Endothelial cell of umbilical vein (primary cell): ENCODE measurements around the gene NAV2. TPM values are rescaled to one million over a fixed set of nuclear protein-coding genes. Genes with fewer than 3 reads are reported as not detected.

Experiments
- BruUV-seq: library from RNA; stranded (reverse); fragments of 400-500 nt; replicated peaks from 2 replicates; lab custom pipeline; 2021; lab: Mats Ljungman, UMichigan
- CTCF ChIA-PET: fragments of 300-600, 350-600 bp; sonication (Branson Sonifier 250); formaldehyde crosslinking; loops from one replicate; lab custom pipeline; 2021; ENCODE audit warnings: antibody characterized with exemption, inconsistent platforms; lab: Charles Lee
- POLR2A ChIA-PET: fragments of 300-600, 350-600 bp; sonication (Branson Sonifier 250); formaldehyde crosslinking; loops from one replicate; lab custom pipeline; 2021; ENCODE audit warnings: antibody characterized with exemption, inconsistent platforms; lab: Charles Lee
- DNase-seq: peaks from one replicate; pipeline ENCODE4 v3.0.0-alpha.2; 2011; ENCODE audit warnings: low read depth, low spot score
- FAIRE-seq: peaks from 2 replicates; lab custom pipeline; 2011; peaks lifted over from hg19 to GRCh38; lab: Jason Lieb, UNC
- H2AFZ ChIP-seq: 2 replicates; pipeline ENCODE4 v1.6.0; 2012; ENCODE audit warnings: low read depth, low read length, control low read depth, inconsistent platforms
- H3K27ac ChIP-seq: 2 replicates; pipeline ENCODE4 v1.5.1; 2011; ENCODE audit warnings: low read depth, mild to moderate bottlenecking, control low read depth, low read length, moderate library complexity; ENCODE audit not compliant: insufficient read depth
- H3K27me3 ChIP-seq, 2 experiments: 2 replicates each; pipeline versions ENCODE4 v1.6.0 to v1.6.1; 2011; ENCODE audit warnings: low read length in 2 of 2, mixed read lengths in 1 of 2; ENCODE audit not compliant: control insufficient read depth in 2 of 2, insufficient read depth in 2 of 2
- H3K36me3 ChIP-seq, 2 experiments: 2 replicates in 1 of 2; 3 replicates in 1 of 2; pipeline ENCODE4 v1.5.1; 2011; ENCODE audit warnings: low read length in 2 of 2, mild to moderate bottlenecking in 1 of 2, moderate library complexity in 1 of 2; ENCODE audit not compliant: control insufficient read depth in 2 of 2, insufficient read depth in 2 of 2; ENCODE audit errors: extremely low read depth in 1 of 2
- H3K4me1 ChIP-seq: 3 replicates; pipeline ENCODE4 v1.5.1; 2011; ENCODE audit warnings: mild to moderate bottlenecking, low read length; ENCODE audit not compliant: control insufficient read depth, insufficient read depth; ENCODE audit errors: extremely low read depth
- H3K4me2 ChIP-seq: 2 replicates; pipeline ENCODE4 v1.6.1; 2011; ENCODE audit warnings: low read length, control low read depth, mixed read lengths; ENCODE audit not compliant: insufficient read depth
- H3K4me3 ChIP-seq, 3 experiments: fragments of 200-600 bp in 1 of 3; sonication (generic), shearing (Covaris generic) in 1 of 3; replicated peaks in 1 of 3; 2 replicates each; pipeline ENCODE4 v1.5.1; 2011 to 2016; ENCODE audit warnings: control low read depth in 3 of 3, low read length in 3 of 3, mild to moderate bottlenecking in 2 of 3, inconsistent platforms in 1 of 3, low read depth in 1 of 3, moderate library complexity in 1 of 3; ENCODE audit not compliant: insufficient read depth in 1 of 3
- H3K79me2 ChIP-seq: 2 replicates; pipeline ENCODE4 v1.6.0; 2012; ENCODE audit warnings: low read length, inconsistent platforms; ENCODE audit not compliant: control insufficient read depth, insufficient read depth
- H3K9ac ChIP-seq: replicated peaks from 2 replicates; pipeline ENCODE3; 2011; ENCODE audit warnings: low read length, control low read depth; ENCODE audit not compliant: insufficient read depth; ENCODE audit errors: extremely low read depth
- H3K9me1 ChIP-seq: replicated peaks from 3 replicates; pipeline ENCODE4 v1.6.0; 2011; ENCODE audit warnings: mild to moderate bottlenecking, low read length; ENCODE audit not compliant: control insufficient read depth, insufficient read depth; ENCODE audit errors: extremely low read depth
- H3K9me3 ChIP-seq: replicated peaks from 2 replicates; pipeline ENCODE4 v1.5.1; 2012; ENCODE audit warnings: low read length, inconsistent platforms; ENCODE audit not compliant: control insufficient read depth, insufficient read depth
- H4K20me1 ChIP-seq: replicated peaks from 2 replicates; pipeline ENCODE3; 2011; ENCODE audit warnings: mild to moderate bottlenecking, low read length; ENCODE audit not compliant: control insufficient read depth, insufficient read depth; ENCODE audit errors: extremely low read depth
- EZH2 ChIP-seq: IDR thresholded peaks from 2 replicates; pipeline ENCODE4 v1.6.1; 2012; ENCODE audit warnings: borderline replicate concordance, low read depth, mild to moderate bottlenecking, moderate library complexity, low read length, inconsistent platforms; ENCODE audit not compliant: severe bottlenecking
- FOS ChIP-seq: IDR thresholded peaks from 2 replicates; pipeline ENCODE4 v1.6.1; 2011; ENCODE audit warnings: mild to moderate bottlenecking, low read length, moderate library complexity, borderline replicate concordance; ENCODE audit not compliant: insufficient read depth
- GATA2 ChIP-seq: IDR thresholded peaks from 2 replicates; pipeline ENCODE4 v1.7.0; 2011; ENCODE audit warnings: low read depth, mild to moderate bottlenecking, moderate library complexity, mixed read lengths, low read length; ENCODE audit not compliant: insufficient read length, insufficient read depth
- JUN ChIP-seq: IDR thresholded peaks from 2 replicates; pipeline ENCODE4 v1.6.1; 2011; ENCODE audit warnings: borderline replicate concordance, low read depth; ENCODE audit not compliant: insufficient read length, insufficient read depth
- MYC ChIP-seq: IDR thresholded peaks from one replicate; pipeline ENCODE4 v1.6.1; 2011; ENCODE audit warnings: mild to moderate bottlenecking, low read depth, low read length
- POLR2A ChIP-seq: IDR thresholded peaks from 2 replicates; pipeline ENCODE4 v1.6.1; 2012; ENCODE audit warnings: low read depth, mild to moderate bottlenecking, control low read depth, low read length
- POLR2AphosphoS5 ChIP-seq: IDR thresholded peaks from 2 replicates; pipeline ENCODE4 v1.6.1; 2012; ENCODE audit warnings: low read depth, mild to moderate bottlenecking, control low read depth, low read length, moderate library complexity; ENCODE audit not compliant: insufficient read depth
- dilution Hi-C: fragments of 300-500 bp; cut with MboI; formaldehyde crosslinking; loops from one replicate; pipeline ENCODE4 v1.15.0; 2019; ENCODE audit warnings: low sequenced_read_pairs; ENCODE audit not compliant: extremely low pct_ligation_motif_present
- intact Hi-C: fragments of 100-400 bp; cut with micrococcal nuclease; formaldehyde crosslinking; loops from one replicate; pipeline ENCODE4 v1.10.0; 2022
- polyA plus RNA-seq, 4 experiments: library from polyadenylated mRNA; depleted of rRNA in 3 of 4; stranded (reverse) in 3 of 4; unstranded in 1 of 4; fragments of >200 nt; gene quantifications; 2 replicates each; pipeline versions ENCODE4 v1.2.1 to v1.2.3, GENCODE V29; 2011 to 2012; ENCODE audit warnings: missing spikeins in 1 of 4
- total RNA-seq: library from RNA; stranded (reverse); gene quantifications from 2 replicates; pipeline ENCODE4 v1.2.3, GENCODE V29; 2021
- TF ChIP-seq, protein P1 (sequence below), 2 donors: IDR thresholded peaks; 1 replicate in 1 of 2; 2 replicates in 1 of 2; pipeline ENCODE4 v1.5.1; 2011; ENCODE audit warnings: low read length in 2 of 2, mild to moderate bottlenecking in 2 of 2, moderate library complexity in 2 of 2, control low read depth in 1 of 2, inconsistent platforms in 1 of 2, low read depth in 1 of 2; ENCODE audit not compliant: insufficient read depth in 1 of 2; ENCODE audit errors: extremely low read depth in 1 of 2
- TF ChIP-seq, protein P2 (sequence below): IDR thresholded peaks from 2 replicates; pipeline ENCODE4 v1.6.1; 2011; ENCODE audit not compliant: insufficient read depth, insufficient read length

Gene NAV2
- total and polyA plus RNA-seq, 2 donors (not counting 3 experiments of a cell fraction or from before 2014, with no cell fraction given): 10.9 to 68.0 TPM

DNA sequence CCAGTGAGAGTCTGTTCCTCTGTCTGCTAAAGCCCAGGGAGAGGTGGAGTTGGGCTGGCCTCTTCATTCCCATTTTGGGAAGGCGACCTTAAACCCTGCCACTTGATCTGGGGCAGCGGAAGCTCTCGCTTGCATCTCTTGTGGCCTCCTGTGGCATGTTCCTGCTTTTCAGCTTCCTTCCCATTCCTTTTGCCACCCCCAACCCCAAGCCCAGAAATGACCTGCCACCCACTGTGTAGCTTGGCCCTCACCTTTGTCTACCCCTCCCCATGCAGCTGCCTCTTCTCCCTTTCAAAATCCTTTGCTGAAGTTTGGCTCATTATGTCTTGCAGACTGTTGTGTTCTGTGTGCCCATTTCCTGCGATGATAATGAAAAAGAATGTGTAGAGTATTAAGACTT lies 337.4 kb downstream of the NAV2 start:
- H4K20me1 ChIP-seq: no peaks in the 10 kb centered on the region
- TF ChIP-seq, protein P1, sequence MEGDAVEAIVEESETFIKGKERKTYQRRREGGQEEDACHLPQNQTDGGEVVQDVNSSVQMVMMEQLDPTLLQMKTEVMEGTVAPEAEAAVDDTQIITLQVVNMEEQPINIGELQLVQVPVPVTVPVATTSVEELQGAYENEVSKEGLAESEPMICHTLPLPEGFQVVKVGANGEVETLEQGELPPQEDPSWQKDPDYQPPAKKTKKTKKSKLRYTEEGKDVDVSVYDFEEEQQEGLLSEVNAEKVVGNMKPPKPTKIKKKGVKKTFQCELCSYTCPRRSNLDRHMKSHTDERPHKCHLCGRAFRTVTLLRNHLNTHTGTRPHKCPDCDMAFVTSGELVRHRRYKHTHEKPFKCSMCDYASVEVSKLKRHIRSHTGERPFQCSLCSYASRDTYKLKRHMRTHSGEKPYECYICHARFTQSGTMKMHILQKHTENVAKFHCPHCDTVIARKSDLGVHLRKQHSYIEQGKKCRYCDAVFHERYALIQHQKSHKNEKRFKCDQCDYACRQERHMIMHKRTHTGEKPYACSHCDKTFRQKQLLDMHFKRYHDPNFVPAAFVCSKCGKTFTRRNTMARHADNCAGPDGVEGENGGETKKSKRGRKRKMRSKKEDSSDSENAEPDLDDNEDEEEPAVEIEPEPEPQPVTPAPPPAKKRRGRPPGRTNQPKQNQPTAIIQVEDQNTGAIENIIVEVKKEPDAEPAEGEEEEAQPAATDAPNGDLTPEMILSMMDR (IDR thresholded peaks at IDR 0.05; ENCODE audit: extremely low read depth in 1 of 2, insufficient read depth in 1 of 2, low read depth in 1 of 2, low read length in 2 of 2): no peak
- TF ChIP-seq FOS (no peak), JUN (no peak), MYC (no peak), GATA2 (no peak), EZH2 (no peak), POLR2A (no peak), POLR2AphosphoS5 (no peak)
- TF ChIP-seq, protein P2, sequence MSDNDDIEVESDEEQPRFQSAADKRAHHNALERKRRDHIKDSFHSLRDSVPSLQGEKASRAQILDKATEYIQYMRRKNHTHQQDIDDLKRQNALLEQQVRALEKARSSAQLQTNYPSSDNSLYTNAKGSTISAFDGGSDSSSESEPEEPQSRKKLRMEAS: no peak
- H3K4me3 ChIP-seq: no peak overlapping the region
- no peak overlapping the region for H3K27ac ChIP-seq
- no peaks in the 10 kb centered on the region for H3K9me1 ChIP-seq
- no peaks in the 10 kb centered on the region for H3K9me3 ChIP-seq
- no peak overlapping the region for H3K9ac ChIP-seq
- no peaks in the 10 kb centered on the region for H3K27me3 ChIP-seq
- CTCF ChIA-PET: interaction anchor here (1.0 kb wide), 1 partner anchor 97 kb away, joined by 3 read pairs; no protein-coding TSS in a partner anchor
- no TSS peak for BruUV-seq
- no peaks in the 10 kb centered on the region for H3K4me1 ChIP-seq
- dilution Hi-C loops: no loop called here
- intact Hi-C loops: no loop called here
- FAIRE-seq (no peak), DNase-seq (no peak)
- peaks cover 13 to 17% of the 10 kb centered on the region in 2 experiments for H3K36me3 ChIP-seq
- no peaks in the 10 kb centered on the region for H3K79me2 ChIP-seq
- H2AFZ ChIP-seq: no peak overlapping the region
- POLR2A ChIA-PET: no interaction called here
- no peak overlapping the region for H3K4me2 ChIP-seq
